Activated CD4-positive, CD25-positive, alpha-beta regulatory T cell treated with anti-CD3 and anti-CD28 coated beads, Interleukin-2, amount 50 U/mL, for 72 hours (primary cell): ENCODE data around the gene CYP17A1.
A peak's percentile ranks its signal among the peaks of the same experiment; 100 is the strongest.
"Not testable (repeated sequence)": the region's sequence is repeated elsewhere in the genome, so short reads cannot be mapped to it uniquely, and the experiment has no call there.

Source experiments
- DNase-seq: peaks from one replicate; pipeline ENCODE4 v3.0.0; 2021

Gene CYP17A1

DNA sequence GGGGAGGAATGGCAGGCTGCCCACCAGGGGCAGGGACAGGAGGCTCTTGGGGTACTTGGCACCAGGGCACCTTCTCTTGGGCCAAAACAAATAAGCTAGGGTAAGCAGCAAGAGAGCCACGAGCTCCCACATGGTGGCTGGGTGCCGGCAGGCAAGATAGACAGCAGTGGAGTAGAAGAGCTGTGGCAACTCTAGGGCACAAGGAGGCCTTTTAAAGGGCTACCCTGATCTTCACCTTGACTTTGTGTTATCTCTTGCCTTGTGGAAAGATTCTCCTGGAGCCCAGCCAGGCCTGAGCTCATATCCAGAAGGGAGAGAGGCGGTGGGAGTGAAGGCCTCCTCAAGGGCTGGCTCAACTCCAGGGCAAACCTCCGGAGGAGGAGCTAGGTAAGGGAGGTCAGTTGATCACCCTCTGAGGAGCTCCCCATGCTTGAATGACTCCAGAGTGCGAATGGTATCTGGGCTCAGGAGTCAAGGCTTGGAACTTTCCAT, at the start of gene CYP17A1:
Gene CYP17A1 (minus strand): TSS at position 184 of the 492 bp plus-strand sequence. CDS start 52 bp downstream, at position 132.
- no peak for DNase-seq

- DNase-seq, result no peak
These were observed 43.0 kb upstream of the CYP17A1 start for GRCh38 chr10:102880256-102880655.

DNA sequence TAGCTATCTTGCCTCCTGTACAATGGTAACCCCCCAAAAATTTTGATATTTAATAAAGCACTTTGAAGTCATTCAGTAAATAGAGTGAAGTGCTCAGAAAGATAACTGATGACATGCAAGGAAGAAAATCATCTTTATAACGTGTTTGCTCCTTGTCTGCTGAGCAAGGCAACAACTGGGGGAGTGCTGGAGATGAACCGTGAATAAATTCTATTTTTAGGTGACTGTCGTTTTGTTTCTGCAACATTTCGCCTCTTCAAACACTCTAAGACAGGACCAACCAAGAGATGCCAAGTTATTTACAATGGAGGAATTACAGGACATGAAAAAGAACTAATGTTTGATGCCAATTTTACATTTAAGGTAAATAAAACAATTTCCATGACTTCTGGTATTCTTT, 41.4 kb upstream of the CYP17A1 start:
- DNase-seq, result no peak

GRCh38 chr10:102876747-102877153, 39.5 kb upstream of the CYP17A1 start:
- no peak for DNase-seq

DNA sequence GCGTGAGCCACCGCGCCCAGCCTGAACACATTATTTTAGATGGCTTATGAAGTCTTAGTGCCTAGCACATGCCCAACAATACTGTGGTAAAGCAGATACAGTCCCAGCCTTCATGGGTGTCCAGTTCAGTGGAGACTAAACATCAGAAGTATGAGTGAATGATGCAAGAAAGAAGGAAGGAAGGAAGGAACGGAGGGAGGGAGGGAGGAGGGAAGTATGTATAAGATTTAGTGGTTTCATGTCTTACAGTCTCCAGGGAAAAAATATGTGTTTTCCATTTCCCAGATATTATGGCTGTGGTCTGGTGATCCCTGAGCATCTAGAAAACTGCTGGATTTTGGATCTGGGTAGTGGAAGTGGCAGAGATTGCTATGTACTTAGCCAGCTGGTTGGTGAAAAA, 35.0 kb upstream of the CYP17A1 start:
- no peak for DNase-seq

- DNase-seq, result no peak
These were observed 33.0 kb upstream of the CYP17A1 start for GRCh38 chr10:102870221-102870620.

- DNase-seq, result no peak
These were observed 32.3 kb upstream of the CYP17A1 start, which contains the start of gene AS3MT for GRCh38 chr10:102869258-102870198. Gene AS3MT, plus strand, starts transcription at chr10:102869470. Its CDS starts 123 bp downstream, at chr10:102869593.

DNA sequence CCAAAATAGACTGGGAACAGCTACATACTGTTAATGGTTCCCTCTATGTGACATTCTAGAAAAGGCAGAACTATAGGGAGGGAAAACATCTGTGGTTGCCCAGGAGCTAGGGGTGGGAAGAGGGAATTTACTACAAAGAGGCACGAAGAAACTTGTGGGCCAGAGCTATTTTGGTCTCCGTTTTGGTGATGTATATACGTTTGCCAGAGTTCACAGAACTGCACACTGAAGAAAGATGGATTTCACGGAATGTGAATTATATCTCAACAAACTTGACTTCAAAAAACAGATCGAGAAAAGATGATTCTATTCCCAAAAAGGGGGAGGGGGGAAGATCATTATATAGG, 31.7 kb upstream of the CYP17A1 start:
- no peak for DNase-seq

DNA sequence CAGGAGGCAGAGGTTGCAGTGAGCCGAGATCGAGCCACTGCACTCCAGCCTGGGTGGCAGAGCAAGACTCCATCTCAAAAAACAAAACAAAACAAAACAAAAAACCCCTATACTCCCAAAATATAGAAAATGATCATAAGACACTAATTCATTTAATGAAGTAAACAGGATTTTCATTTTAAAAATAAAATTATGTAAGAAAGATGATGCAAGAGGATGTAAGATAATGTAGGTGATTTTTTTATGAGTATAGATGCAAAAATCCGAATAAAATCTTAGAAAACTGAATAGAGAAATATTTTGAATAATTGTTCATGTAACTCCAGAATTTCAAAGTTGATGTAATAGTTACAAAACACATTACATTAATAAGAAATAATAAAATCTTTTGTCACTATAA, 28.4 kb upstream of the CYP17A1 start:
- DNase-seq, result no peak

DNA sequence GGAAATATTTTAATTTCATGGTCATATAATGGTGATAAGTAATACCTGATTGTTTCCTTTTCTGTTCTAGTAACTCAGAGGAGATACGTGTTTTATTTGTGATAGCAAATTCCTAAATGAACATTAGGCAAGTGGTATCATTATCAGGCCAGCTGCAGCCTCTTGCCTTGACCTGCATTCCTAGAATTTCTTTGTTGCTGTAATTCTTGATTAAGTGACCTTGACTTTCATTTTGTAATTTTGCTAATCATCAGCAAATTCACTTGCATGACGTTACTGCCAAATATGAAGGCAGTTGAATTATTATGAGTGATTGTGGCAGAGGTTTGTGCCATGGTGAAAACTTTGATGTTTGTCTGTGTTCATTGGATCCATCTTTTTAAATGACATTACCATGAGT, 26.4 kb upstream of the CYP17A1 start:
- DNase-seq, result no peak

DNA sequence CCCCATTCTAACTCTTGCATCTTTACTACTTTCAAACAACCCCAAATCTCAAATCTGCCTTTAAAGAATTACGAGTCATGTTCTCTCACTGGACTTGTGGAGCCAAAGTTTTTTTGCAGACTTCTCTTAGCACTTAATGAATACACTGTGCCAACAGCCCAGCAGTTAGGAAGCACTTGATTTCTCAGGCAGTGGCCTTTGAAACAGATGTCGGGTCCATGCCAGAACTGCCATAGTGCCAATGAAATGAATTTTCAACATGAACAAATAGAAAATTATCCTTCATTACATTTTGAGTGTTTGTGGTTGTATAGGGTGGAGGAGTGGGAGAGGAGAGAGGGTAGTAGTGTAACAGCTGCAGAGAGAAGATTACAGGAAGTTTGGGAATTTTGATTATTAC, 22.7 kb upstream of the CYP17A1 start:
- no peak for DNase-seq

- DNase-seq, result no peak
These were observed 19.7 kb upstream of the CYP17A1 start for GRCh38 chr10:102856758-102857424.

- not testable (repeated sequence) for DNase-seq
These were observed 18.7 kb upstream of the CYP17A1 start for GRCh38 chr10:102855731-102856436.

- DNase-seq, result not testable (repeated sequence)
These were observed 16.0 kb upstream of the CYP17A1 start for GRCh38 chr10:102853237-102853636.

GRCh38 chr10:102850025-102850518, 12.9 kb upstream of the CYP17A1 start:
- DNase-seq, result no peak

DNA sequence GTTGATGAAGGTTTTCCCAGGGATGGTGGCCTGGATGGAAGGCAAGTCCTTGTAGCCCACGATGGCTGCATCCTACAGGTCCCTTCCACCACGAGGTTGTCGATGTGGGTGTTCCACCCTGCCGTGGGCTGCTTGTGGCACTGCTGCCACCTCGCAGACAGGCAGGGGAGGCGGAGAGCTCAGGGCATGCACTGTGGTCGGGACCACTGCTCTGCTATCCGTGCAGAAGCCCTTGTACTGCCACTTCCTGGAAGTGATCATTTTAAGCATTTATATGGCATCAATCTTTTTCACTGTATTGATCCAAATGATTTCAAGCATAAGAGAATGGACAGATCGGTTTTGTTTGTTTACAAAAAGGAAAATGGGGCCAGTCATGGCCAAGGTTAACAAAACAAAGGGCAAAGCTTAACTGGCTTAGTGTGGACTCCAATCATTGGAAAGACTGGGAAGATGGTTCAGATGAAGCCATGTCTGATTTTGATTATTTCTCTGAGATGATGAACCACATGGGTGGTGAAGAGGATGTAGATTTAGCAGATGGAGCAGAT, 8.2 kb upstream of the CYP17A1 start:
- no peak for DNase-seq

DNA sequence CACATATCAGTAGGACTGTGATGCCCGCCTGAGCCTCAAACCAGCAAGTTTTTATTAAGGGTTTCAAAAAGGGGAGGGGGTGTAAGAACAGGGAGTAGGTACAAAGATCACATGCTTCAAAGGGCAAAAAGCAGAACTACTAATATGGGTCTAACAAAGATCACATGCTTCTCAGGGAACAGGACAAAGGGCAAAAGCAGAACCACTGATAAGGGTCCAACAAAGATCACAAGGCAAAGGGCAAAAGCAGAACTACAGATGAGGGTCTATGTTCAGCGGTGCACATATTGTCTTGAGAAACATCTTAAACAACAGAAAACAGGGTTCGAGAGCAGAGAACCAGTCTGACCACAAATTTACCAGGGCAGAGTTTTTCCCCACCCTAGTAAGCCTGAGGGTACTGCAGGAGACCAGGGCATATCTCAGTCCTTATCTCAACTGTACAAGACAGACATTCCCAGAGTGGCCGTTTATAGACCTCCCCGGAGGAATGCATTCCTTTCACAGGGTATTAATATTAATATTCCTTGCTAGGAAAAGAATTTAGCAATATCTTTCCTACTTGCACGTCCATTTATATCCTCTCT, 7.1 kb upstream of the CYP17A1 start:
- DNase-seq, result not testable (repeated sequence)

- DNase-seq, result not testable (repeated sequence)
These were observed 5.9 kb upstream of the CYP17A1 start for GRCh38 chr10:102843139-102843538.

DNA sequence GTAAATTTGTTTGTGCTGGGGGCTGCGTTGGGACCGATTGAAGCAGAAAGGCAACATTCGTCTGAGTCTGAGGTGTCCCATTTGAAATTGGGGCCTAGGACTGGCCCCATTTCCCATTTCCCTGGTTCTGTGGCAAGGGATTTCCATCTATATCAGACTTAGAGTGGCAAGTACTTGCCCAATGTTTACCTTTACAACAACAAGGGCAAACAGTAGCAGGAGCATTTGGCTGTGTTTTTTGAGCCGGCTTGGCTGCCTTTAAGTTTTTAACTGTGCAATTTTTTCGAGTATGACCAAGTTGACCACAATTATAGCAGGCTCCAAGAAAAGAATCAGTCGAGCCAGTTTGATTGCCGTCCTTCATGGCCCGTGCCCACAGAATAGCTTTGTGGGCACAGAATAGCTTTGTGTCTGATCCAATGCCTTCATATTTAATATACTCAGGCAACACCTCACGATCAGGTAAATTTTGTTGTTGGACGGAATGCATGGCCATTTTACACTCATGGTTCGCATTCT, 4.7 kb upstream of the CYP17A1 start:
- no peak for DNase-seq

- not testable (repeated sequence) for DNase-seq
These were observed 1.2 kb upstream of the CYP17A1 start for GRCh38 chr10:102838276-102838927.

DNA sequence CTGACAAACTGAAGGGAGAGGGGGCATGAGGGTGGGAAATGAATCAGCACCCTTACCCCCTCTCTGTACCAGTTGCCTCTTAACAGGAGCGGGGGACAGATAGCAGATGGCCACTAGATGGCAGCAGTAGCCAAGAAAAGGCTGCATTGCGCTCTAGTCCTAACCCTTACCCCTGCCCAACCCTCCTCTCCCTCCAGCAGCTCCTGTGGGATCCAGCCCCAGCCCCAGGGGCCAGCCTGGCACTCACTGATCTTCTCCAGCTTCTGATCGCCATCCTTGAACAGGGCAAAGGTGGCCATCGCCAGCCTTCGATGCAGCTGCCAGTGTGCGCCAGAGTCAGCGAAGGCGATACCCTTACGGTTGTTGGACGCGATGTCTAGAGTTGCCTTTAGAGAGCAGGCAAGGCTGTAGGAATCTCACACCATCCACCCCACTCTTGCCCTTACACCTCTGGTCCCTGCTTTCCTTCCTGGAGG, 2.2 kb downstream of the CYP17A1 start:
- peak; percentile 75 for DNase-seq
